OCI-LY3 (cell line): ENCODE measurements around the gene DIPK2A.

Experiments
- H2AFZ ChIP-seq: fragments of 200-600, 300-600 bp; shearing (Covaris generic); 2 replicates; pipeline ENCODE4 v1.6.0; 2014; ENCODE audit warnings: antibody characterized with exemption, low read depth, low read length
- H3K27ac ChIP-seq: fragments of 200-600, 300-600 bp; sonication (generic); 2 replicates; pipeline ENCODE4 v1.5.1; 2014; ENCODE audit warnings: mild to moderate bottlenecking, low read length, moderate library complexity, mixed read lengths
- H3K27me3 ChIP-seq: fragments of 200-600, 300-600 bp; sonication (generic); 2 replicates; pipeline ENCODE4 v1.6.1; 2014; ENCODE audit warnings: low read depth, low read length, mixed read lengths
- H3K36me3 ChIP-seq: fragments of 200-600, 300-600 bp; sonication (generic); replicated peaks from 2 replicates; pipeline ENCODE3; 2014; ENCODE audit warnings: low read depth, low read length, mixed read lengths
- H3K4me1 ChIP-seq: fragments of 300-600, 200-600 bp; sonication (generic); 2 replicates; pipeline ENCODE4 v1.6.1; 2014; ENCODE audit warnings: low read length, mixed read lengths
- H3K4me2 ChIP-seq: fragments of 200-600, 300-600 bp; sonication (generic); 2 replicates; pipeline ENCODE4 v1.6.1; 2014; ENCODE audit warnings: low read length, mixed read lengths
- H3K4me3 ChIP-seq: fragments of 300-600, 200-600 bp; sonication (generic); 2 replicates; pipeline ENCODE4 v1.5.1; 2014; ENCODE audit warnings: antibody characterized with exemption, mild to moderate bottlenecking, low read length, moderate library complexity
- H3K79me2 ChIP-seq: fragments of 300-600, 200-600 bp; shearing (Covaris generic); 2 replicates; pipeline ENCODE4 v1.6.1; 2014; ENCODE audit warnings: mild to moderate bottlenecking, low read length, mixed read lengths
- H3K9ac ChIP-seq: fragments of 300-600, 200-600 bp; shearing (Covaris generic); 2 replicates; pipeline ENCODE4 v1.6.0; 2014; ENCODE audit warnings: mild to moderate bottlenecking, low read length, moderate library complexity
- H3K9me3 ChIP-seq: fragments of 200-600, 300-600 bp; shearing (Covaris generic); 2 replicates; pipeline ENCODE4 v1.6.1; 2014; ENCODE audit warnings: low read length, mixed read lengths; ENCODE audit not compliant: insufficient read depth
- H4K20me1 ChIP-seq: fragments of 200-600, 300-600 bp; sonication (generic); 2 replicates; pipeline ENCODE4 v1.6.1; 2016; ENCODE audit warnings: low read length, mixed read lengths; ENCODE audit not compliant: insufficient read depth
- EZH2phosphoT487 ChIP-seq: fragments of 200-600 bp; shearing (Covaris generic); IDR thresholded peaks from 2 replicates; pipeline ENCODE4 v1.6.1; 2018; ENCODE audit warnings: antibody characterized with exemption, mixed run types, low read depth
- TF ChIP-seq, protein P1 (sequence below): fragments of 200-600, 300-600 bp; sonication (generic); IDR thresholded peaks from 2 replicates; pipeline ENCODE4 v1.5.1; 2014; ENCODE audit warnings: antibody characterized with exemption, low read length, low read depth

Gene DIPK2A

GRCh38 chr3:143978263-143978631 is 6.6 kb downstream of the DIPK2A start:
- H3K36me3 ChIP-seq: peaks cover 23% of the 10 kb centered on the region
- peaks cover 81% of the 10 kb centered on the region for H4K20me1 ChIP-seq
- H3K27me3 ChIP-seq: no peaks in the 10 kb centered on the region
- no peaks in the 10 kb centered on the region for H3K9me3 ChIP-seq
- peak overlapping the region; percentile 79 for H3K4me2 ChIP-seq
- peak overlapping the region; percentile 95 for H3K27ac ChIP-seq
- peaks cover 37% of the 10 kb centered on the region for H3K4me1 ChIP-seq
- peak overlapping the region; percentile 97 for H3K4me3 ChIP-seq
- H2AFZ ChIP-seq: no peak overlapping the region
- no peak for TF ChIP-seq EZH2phosphoT487
- TF ChIP-seq, protein P1, sequence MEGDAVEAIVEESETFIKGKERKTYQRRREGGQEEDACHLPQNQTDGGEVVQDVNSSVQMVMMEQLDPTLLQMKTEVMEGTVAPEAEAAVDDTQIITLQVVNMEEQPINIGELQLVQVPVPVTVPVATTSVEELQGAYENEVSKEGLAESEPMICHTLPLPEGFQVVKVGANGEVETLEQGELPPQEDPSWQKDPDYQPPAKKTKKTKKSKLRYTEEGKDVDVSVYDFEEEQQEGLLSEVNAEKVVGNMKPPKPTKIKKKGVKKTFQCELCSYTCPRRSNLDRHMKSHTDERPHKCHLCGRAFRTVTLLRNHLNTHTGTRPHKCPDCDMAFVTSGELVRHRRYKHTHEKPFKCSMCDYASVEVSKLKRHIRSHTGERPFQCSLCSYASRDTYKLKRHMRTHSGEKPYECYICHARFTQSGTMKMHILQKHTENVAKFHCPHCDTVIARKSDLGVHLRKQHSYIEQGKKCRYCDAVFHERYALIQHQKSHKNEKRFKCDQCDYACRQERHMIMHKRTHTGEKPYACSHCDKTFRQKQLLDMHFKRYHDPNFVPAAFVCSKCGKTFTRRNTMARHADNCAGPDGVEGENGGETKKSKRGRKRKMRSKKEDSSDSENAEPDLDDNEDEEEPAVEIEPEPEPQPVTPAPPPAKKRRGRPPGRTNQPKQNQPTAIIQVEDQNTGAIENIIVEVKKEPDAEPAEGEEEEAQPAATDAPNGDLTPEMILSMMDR: no peak
- H3K79me2 ChIP-seq: peaks cover 100% of the 10 kb centered on the region
- peak overlapping the region; percentile 36; the same call in 1 of the 2 replicates for H3K9ac ChIP-seq

DNA sequence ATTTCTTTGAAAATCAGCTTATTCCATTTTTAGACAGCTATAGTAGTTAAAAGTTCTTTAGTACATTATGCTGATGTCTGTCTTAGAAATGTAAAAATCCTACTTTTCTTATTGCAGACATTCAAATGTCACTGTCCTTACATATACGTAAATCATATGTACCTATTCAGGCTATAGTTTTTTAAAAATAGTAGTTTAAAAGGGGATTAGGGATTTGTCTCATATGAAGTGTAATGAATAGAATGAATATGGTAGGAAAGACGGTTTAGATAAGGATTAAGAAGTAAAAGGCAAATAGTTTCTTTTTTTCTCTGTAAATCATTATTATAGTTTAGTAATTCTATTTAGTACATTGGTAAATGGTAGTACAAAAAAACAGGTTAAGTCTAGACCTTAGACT is 7.4 kb downstream of the DIPK2A start:
- H4K20me1 ChIP-seq: peaks cover 84% of the 10 kb centered on the region
- no peak overlapping the region for H2AFZ ChIP-seq
- peaks cover 100% of the 10 kb centered on the region for H3K79me2 ChIP-seq
- H3K4me1 ChIP-seq: peaks cover 37% of the 10 kb centered on the region
- TF ChIP-seq, protein P1: no peak
- no peak for TF ChIP-seq EZH2phosphoT487
- H3K4me3 ChIP-seq: 0 out of 2 replicates have a peak overlapping the region, but pooled peaks have one; percentile 1
- H3K27ac ChIP-seq: no peak overlapping the region
- H3K9ac ChIP-seq: no peak overlapping the region
- no peaks in the 10 kb centered on the region for H3K27me3 ChIP-seq
- H3K4me2 ChIP-seq: peak overlapping the region; percentile 16
- H3K9me3 ChIP-seq: no peaks in the 10 kb centered on the region
- peaks cover 27% of the 10 kb centered on the region for H3K36me3 ChIP-seq

- no peaks in the 10 kb centered on the region for H3K27me3 ChIP-seq
- no peak overlapping the region for H3K4me3 ChIP-seq
- H3K4me2 ChIP-seq: no peak overlapping the region
- peaks cover 89% of the 10 kb centered on the region for H4K20me1 ChIP-seq
- H3K36me3 ChIP-seq: peaks cover 32% of the 10 kb centered on the region
- H3K27ac ChIP-seq: no peak overlapping the region
- peaks cover 100% of the 10 kb centered on the region for H3K79me2 ChIP-seq
- TF ChIP-seq EZH2phosphoT487: no peak
- TF ChIP-seq, protein P1: no peak
- H3K9me3 ChIP-seq: no peaks in the 10 kb centered on the region
- H3K9ac ChIP-seq: no peak overlapping the region
- no peak overlapping the region for H2AFZ ChIP-seq
- peaks cover 37% of the 10 kb centered on the region for H3K4me1 ChIP-seq
These were observed 8.2 kb downstream of the DIPK2A start for GRCh38 chr3:143979813-143980212.

DNA sequence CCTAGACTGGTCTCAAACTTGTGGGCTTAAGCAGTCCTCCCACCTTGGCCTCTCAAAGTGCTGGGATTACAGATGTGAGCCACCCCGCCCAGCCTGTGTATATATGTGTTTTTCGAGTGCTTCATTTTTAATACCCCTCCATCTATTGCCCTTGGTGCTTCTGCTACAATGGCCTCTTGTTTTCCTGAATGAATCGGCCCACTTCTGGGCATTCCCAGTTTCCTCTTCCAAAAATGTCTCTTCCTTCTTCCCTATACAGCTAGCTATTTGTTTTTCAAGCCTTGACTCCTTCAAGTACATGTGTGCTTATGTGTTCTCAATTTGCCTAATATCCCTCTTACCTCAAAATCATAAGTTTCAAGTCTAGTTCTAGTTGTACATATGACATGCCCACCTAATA is 16.7 kb downstream of the DIPK2A start:
- no peak overlapping the region for H3K4me2 ChIP-seq
- no peaks in the 10 kb centered on the region for H3K9me3 ChIP-seq
- no peak overlapping the region for H2AFZ ChIP-seq
- H3K27ac ChIP-seq: no peak overlapping the region
- H3K4me1 ChIP-seq: peaks cover 20% of the 10 kb centered on the region
- no peak overlapping the region for H3K4me3 ChIP-seq
- H3K79me2 ChIP-seq: peaks cover 98% of the 10 kb centered on the region
- H3K27me3 ChIP-seq: no peaks in the 10 kb centered on the region
- no peak overlapping the region for H3K9ac ChIP-seq
- H4K20me1 ChIP-seq: peaks cover 76% of the 10 kb centered on the region
- peaks cover 49% of the 10 kb centered on the region for H3K36me3 ChIP-seq
- no peak for TF ChIP-seq EZH2phosphoT487
- TF ChIP-seq, protein P1: no peak
